HG02938 (cell line): Measurements from ENCODE around the gene ATG5.

Experiments
- ATAC-seq: cut with Tn5 transposase; IDR thresholded peaks from one replicate; pipeline ENCODE4 v1.9.1; 2021; ENCODE audit warnings: mild to moderate bottlenecking, moderate library complexity; ENCODE audit not compliant: unreplicated experiment

The ATG5 gene

DNA sequence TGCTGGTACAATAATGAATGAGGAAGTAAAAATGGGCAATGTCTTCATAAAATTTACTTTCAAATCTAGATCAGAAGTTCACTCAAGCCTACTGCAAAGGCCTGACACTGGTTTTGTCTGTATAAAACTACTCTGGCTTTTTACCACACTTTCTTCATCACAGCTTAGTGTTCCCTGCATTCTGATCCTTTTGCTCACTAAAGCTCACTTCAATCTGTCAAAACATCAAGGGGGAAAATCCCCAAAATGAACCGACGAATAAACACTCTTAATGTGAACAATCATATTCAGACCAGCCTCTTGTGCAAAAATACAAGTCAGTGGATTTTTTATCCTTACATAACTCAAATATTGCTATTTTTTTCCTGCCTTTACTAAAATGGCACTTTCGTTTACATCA, 140.9 kb downstream of the ATG5 start:
- no peak for ATAC-seq

GRCh38 chr6:106183430-106183829, 142.1 kb downstream of the ATG5 start:
- no peak for ATAC-seq

DNA sequence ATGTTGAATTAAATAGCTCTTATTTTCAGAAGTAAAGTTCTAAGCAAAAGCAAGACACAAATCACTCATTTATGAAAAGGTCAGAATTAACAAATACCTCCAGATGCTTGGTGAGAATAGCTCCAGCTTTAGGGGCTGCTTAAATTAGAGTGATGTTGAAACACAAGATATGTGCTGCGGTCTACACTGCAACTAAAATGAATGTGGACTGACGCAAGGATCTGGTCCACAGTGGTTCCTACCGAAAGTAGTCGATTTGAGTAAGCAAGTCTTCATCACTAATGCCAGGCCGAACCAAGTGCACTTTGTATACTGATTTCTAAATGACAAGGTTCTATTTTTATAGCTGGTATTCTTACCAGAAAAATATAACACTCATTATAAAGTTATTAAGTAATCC, 143.1 kb downstream of the ATG5 start:
- peak; percentile 90 for ATAC-seq

DNA sequence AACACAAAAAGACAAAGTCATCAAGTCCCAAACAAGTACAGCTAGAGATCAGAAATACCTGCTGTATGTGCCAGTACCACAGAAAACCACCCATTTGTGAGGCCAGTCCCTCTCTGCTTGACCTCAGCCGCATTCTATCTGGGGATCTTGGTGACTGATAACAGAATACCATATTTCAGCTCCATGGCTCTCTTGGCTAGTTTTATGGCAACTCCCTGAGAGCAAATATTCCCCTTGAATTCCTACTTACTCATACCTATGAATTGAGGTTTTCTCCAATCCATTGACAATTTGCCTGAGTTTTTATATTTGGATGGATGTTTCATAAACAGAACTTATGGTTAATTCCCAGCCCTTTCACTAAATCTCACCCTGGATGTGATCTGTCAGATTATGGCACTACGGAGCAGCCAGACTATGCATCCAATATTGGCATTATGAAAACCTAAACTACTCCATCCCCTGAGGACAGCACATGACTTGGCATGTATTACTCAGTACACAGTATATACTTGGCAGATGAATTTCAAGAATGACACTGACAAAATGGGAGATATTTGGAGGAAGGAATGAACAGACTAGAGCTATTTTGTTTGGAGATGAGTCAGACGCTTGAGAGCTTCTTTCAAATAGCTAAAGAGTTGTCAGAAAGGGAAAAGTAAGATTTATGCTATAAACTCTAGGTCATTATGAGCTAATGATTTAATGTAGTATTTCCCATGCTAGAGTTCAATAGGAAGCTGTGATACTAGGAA, 143.7 kb downstream of the ATG5 start:
- ATAC-seq = peak; percentile 32

DNA sequence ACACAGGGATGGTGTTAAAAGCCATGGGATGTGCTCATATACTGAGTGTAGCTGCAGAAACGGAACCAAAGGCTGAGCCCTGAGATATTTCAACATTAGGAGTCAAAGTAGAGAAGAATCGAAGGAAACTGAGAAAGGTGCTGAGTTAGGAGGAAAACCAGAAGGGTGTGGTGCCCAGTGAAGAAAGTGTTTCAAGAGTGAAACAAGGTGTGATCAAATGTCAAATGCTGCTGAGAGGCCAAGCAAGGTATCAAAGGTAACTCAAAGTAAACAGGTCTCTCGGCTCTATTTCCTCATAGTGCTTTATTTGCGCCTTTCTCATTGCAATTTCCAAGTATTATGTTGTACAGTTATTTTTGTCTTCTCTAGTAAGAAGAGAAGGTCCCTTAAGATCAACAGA, 145.4 kb downstream of the ATG5 start:
- no peak for ATAC-seq

DNA sequence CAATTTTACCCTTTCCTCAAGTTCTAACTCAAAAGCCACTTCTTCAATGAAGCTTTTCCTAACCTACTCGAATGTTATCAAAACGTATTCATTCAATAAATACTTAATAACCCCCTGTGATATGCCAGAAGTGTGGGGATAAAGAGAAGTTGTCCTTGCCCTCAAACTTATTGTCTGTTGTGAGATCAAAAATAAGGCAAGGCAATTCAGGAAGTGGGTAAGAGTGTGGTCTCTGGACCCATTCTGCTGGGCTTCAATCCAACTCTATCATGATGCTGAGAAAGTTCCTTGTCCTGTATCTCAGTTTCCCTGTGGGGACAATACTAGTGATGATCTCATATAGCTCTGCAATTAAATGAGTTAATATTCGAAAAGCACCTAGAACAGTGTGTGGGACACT, 146.7 kb downstream of the ATG5 start:
- no peak for ATAC-seq

DNA sequence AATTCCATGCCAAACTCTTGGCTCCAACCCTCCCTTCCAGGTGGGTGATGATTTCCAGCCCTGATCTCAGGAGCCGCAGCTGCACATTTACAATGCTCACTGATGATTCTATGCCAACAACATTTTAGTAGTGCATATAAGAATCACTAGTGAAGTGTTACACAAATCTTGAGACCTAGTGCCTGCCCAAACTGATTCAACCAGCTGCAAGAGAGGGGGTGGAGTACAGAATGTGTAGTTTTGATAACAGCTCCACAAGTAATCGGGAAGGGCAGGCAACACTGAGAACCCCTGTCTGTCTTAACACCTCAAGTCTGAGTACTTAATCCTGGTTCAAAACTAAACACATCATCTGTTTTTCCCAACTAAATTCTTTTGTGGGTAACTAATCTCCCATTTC, 147.8 kb downstream of the ATG5 start:
- no peak for ATAC-seq

DNA sequence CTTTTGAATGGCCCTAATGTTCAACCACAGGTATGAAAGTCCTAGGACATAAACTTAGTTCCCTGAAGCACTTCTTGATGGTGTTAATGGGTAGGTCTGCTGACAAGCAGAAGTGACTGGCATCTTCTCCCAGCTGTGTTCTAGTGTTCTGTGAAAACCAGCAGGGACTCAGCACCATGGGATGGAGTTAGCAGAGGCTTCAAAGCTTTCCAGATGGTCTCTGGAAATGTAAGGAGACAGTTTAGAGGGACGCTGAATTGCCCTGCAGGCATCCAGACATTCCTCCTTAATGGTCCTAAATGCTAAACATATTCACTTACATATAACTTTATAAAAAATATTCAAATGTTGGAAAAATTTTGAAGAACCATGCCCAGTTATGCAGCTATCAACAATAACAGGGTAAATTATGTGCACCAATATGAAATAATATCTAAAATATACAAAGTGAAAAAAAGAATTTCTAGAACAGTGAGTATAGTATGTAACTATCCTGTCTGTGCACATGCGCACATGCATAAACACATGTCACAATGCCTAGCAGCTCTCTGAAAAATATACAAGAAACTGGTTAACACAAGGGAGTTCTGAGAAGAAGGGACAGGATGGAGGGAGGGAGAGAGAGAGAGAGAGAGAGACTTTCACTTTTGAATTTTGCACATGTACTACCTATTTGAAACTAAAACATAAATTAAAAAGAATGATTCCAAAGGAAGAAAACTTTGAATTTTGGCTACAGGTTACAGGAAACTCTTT, 152.3 kb downstream of the ATG5 start:
- no peak for ATAC-seq

- no peak for ATAC-seq
Observed at GRCh38 chr6:106170030-106170791, 155.3 kb downstream of the ATG5 start.

DNA sequence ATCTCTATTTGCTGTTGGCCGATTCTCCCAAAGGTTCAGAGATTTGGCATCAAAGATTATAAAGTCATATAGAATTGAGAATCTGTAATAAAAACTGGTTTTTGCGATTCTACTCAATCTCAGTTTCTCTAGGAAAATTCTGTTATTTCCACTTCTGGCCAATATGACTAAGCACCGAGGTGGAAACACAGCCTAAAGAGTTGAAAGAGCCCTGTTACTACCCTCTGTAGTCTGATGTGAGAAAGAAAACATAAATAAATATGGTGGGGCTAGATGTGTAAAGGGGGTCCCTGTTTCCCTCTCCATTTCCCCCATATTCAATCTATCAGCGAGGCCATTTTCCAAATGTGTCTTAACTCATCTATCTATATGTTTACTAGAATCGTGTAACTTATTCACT, 156.0 kb downstream of the ATG5 start:
- no peak for ATAC-seq

GRCh38 chr6:106168097-106168888, 157.3 kb downstream of the ATG5 start:
- ATAC-seq = no peak

DNA sequence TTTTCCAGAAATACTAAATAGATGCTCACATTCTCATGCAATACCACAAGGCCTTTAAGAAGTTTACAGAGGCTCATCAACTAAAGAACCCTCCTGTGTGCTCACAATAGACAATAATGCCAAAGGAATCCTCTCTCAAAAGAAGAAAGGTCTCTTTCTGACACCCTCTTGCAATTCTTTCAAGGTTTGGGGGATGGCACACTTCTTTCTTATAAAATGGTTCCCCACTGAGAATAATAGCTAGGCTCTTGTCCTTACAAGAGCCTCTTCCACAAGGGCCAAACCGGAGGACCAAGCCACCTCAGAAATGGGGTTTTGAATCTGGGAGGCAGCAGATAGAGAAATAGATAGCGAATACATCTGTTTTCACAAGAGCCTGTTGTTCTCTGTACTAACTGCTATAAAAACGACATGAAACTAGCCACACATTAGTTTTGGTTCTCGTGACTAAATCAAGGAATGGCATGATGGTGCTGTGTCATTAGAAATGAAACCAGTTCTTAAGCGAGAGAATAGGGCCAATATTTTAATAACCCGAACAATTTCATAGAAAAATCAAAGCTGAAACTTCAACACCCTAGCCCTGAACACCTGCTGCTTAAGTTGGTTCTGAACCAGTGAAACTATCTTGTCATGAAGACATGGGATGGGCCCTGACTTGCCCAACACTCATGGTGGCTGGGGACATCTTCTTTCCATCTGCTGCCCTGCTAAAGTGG, 158.3 kb downstream of the ATG5 start:
- peak; percentile 45 for ATAC-seq

- ATAC-seq = no peak
Observed at GRCh38 chr6:106165885-106166485, 159.6 kb downstream of the ATG5 start.

- ATAC-seq = peak; percentile 64
Observed at GRCh38 chr6:106163966-106164877, 161.3 kb downstream of the ATG5 start.

DNA sequence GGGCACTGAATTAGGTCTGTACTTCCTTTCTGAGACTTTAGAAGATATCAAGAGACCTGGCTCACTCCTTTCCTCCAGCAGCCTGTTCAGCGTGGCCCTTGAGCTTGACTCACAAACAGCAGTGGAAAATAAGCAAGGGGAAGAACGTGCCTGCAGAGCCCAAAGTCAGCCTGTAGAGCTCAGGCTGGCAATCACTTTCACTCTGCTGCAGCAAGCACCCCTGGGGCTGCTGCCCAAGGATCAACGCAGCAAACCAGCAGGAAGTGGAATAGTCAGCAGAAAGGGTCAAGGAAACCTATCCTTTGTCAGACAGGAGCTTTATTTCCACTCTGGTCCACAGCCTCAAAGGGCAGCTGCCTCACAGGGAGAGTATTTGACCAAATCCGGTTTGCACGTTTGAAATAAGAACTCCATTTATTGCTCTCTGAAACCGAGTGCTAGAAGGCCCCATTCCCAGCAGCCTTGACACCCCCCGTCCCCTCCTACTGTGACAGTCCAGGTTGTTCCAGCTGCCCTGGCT, 162.1 kb downstream of the ATG5 start:
- ATAC-seq = peak; percentile 20

GRCh38 chr6:106162921-106163320, 162.6 kb downstream of the ATG5 start:
- ATAC-seq = no peak

- ATAC-seq = no peak
Observed at GRCh38 chr6:106161893-106162292, 163.7 kb downstream of the ATG5 start.

DNA sequence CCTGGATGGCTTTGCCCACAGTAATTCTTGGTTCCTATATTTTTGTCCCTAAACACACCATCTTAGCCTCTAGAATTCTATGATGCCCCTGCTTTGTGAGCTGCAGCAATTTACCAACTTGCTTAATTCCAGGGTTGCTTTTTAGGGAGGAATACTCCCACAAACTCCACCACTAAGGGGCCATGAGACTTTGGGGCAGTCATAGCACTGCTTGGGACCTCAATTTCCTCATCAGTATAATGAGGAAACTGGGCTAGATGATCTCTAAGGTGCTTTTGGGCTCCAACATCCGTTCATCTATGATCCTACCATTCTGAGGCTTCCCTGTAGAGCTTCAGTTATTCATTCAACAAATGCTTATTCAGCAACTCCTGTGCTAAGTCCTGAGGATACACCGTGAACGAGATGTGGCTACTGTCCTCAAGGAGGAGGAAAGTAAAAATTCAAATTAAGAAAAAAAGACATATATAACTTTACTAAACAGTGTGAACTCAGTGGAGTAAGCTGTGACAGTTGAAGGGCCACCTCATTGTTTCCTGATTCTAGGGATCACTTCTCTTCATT, 164.2 kb downstream of the ATG5 start:
- no peak for ATAC-seq
